ENCODE measurements around the gene LITAF.
"Not testable (repeated sequence)": the region's sequence is repeated elsewhere in the genome, so short reads cannot be mapped to it uniquely, and the experiment has no call there.

Gene LITAF

DNA sequence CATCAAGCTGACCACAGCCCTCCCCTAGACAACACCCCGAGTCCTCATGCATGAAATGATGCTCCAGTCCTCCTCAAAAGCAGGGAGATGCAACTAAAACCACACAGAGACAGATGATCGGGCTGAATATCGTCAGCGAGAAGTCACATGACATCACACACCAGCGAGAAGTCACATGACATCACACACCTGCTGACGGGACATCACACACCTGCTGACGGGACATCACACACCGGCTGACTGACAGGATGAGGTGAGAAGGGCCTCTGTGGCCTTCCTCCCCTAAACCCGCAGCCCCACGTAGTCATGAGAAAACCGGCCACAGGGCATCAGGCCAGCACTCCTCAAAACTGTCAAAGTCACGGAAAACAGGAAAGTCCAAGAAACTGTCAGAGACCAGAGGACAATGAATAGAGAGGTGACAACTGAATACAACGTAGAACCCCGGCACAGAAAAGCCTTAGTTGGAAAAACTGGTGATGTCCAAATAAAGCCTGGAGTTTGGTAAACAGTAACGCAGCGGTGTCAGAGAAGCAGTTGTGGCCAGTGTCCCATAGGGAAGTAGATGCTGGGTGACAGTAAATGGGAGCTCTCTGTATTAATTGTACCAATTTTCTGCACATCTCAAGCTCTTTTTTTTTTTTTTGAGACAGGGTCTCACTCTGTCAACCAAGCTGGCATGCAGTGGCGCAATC, 14.3 kb downstream of the LITAF start:
- DNase-seq (ENCODE audit: low spot score) = no peak

- DNase-seq (ENCODE audit: low spot score) = no peak
Measured at GRCh38 chr16:11571549-11571948, 15.2 kb downstream of the LITAF start.

- DNase-seq (ENCODE audit: low spot score) = no peak
Measured at GRCh38 chr16:11570806-11571205, 15.9 kb downstream of the LITAF start.

DNA sequence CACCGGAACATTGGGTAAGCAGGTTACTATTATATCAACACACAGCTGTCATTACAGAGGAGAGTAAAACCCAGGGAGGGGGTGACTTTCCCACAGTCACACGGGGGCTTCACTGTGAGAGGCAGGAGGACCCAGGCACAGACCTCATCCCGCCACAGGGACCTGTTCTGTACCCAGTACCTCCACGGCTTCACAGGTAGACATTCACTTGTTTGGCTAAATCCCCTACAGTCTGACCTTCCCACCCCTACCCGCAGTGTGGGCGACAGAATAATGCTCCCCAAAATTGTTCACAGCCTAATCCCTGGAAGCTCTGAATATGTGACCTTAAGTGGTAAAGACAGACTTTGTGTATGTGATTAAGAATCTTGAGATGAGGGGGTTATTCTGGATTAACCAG, 16.5 kb downstream of the LITAF start:
- DNase-seq (ENCODE audit: low spot score) = no peak

DNA sequence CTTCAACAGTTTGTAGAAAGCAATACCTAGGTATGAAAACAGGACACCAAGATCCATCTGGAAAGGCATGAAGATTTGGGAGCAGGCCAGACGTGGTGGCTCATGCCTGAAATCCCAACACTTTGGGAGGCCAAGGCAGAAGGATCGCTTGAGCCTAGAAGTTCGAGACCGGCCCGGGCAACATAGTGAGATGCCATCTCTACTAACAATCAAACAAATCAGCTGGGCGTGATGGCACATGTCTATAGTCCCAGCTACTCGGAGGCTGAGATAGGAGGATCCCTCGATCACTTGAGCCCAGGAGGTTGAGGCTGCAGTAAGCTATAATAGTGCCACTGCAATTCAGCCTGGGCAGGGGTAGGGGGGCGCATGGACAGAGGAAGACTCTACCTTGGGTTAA, 20.3 kb downstream of the LITAF start:
- no peak for DNase-seq (ENCODE audit: low spot score)

GRCh38 chr16:11565665-11566064, 21.1 kb downstream of the LITAF start:
- DNase-seq (ENCODE audit: low spot score) = no peak

GRCh38 chr16:11564046-11564926, 22.4 kb downstream of the LITAF start:
- DNase-seq (ENCODE audit: low spot score) = no peak

GRCh38 chr16:11563493-11564040, 23.2 kb downstream of the LITAF start:
- no peak for DNase-seq (ENCODE audit: low spot score)

- no peak for DNase-seq (ENCODE audit: low spot score)
Measured at GRCh38 chr16:11562941-11563340, 23.8 kb downstream of the LITAF start.

DNA sequence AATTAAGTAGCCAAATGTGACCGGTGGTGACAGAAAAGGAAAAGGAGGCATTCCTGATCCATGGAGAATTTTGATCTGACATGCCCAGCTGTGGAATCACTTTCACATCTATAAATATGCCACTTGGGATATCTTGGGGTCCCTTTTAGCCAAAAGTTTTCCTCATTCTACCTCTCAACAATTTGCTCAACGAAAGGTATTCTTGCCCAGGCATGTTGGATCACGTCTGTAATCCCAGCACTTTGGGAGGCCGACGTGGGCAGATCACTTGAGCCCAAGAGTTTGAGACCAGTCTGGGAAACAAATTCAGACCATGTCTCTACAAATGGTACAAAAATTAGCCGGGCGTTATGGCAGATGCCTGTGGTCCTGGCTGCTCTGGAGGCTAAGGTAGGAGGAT, 24.3 kb downstream of the LITAF start:
- no peak for DNase-seq (ENCODE audit: low spot score)

DNA sequence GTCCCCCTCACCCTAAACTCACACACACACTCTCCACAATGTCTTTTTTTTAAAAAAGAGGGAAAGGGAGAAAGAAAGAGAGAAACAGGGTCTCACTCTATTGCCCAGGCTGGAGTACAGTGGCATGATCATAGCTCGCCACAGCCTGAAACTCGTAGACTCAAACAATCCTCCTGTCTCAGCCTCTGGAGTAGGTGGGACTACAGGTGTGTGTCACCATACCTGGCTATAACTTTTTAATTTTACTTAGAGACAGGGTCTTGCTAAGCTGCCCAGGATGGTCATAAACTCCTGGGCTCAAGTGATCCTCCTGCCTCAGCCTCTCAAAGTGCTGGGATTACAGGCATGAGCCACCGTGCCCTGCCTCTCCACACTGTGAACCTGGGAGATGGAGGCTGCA, 24.9 kb downstream of the LITAF start:
- DNase-seq (ENCODE audit: low spot score) = no peak

DNA sequence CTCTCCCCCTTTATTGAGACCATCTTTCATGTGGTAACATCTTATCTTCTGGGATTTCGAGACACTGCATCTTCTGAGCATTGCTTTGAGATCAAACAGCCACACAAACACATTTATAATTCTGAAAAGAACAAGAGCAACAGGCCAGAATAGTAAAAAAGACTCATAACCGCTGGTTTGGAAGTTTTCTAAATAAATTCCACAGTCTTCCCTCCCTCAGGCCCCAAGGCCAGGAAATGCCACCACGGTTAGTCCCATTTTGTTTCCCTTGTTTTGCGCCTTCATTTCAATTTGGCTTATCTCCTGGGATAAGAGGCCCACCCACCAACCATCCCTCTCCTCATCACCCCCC, 25.3 kb downstream of the LITAF start:
- DNase-seq (ENCODE audit: low spot score) = no peak

DNA sequence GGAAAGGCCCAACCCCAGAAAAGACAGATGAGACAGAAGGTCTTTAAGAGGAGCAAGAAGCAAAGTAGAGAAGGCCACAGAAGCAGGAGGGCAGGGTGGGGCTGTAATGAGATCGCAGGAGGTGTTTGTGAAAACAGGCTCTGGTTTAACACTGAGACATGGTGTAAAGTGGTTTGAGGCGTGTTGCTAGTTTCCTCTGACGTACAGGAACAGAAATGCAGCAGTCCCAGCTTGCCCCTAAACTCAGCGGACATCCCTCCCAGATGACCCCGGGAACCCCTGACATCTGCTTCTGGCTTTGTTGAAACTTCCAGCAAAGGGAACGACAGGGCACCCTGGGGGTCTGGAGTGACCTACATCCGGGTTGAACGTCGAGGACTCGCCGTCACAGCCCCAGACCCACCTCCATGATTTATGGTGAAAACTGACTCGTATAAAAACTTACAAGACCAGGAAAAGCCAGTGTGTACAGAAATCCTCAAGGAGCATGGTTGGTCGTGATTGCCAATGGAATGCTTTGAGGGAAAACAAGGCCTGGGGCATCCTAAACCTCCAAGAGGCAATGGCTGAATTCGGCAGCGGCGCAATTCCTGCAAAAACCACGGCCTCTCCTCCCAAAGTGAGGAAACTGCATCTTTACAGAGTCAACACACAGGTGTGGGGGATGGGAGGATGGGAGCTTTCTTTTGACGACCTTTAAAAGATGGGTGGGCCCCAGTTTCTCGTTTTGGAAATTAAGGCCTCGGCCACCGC, 25.8 kb downstream of the LITAF start:
- DNase-seq (ENCODE audit: low spot score) = no peak

GRCh38 chr16:11558308-11558823, 28.4 kb downstream of the LITAF start:
- not testable (repeated sequence) for DNase-seq (ENCODE audit: low spot score)

GRCh38 chr16:11557801-11558200, 28.9 kb downstream of the LITAF start:
- DNase-seq (ENCODE audit: low spot score) = peak; percentile 12

- no peak for DNase-seq (ENCODE audit: low spot score)
Measured at GRCh38 chr16:11556945-11557720, 29.6 kb downstream of the LITAF start.

DNA sequence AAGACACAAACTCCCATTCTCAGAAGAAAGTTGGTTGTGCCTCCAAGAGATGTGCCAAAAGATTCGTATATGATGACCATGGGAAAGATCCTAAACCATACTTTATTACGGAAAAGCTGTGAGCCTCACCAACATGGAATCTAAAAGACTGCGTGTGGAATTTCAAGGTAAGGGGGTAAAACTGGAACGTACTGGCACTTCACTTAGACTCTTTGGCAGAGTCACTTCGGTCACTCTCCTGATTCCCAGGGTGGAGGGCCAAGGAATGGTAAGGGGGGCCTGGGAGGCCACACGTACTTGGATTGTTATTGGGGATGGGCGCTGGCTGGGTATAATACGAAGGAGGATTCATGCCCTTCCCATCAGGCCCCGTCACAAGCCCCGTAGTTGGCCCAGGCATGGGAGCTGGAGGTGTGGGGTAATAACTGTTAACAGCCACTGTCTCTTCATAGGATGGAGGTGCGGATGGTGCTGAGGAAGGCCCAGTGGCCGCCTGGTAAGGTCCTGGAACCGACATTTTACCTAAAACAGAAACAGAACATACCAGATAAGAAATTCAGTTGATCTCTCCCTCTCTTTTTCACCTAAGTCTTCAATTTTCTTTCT, 30.4 kb downstream of the LITAF start:
- no peak for DNase-seq (ENCODE audit: low spot score)

DNA sequence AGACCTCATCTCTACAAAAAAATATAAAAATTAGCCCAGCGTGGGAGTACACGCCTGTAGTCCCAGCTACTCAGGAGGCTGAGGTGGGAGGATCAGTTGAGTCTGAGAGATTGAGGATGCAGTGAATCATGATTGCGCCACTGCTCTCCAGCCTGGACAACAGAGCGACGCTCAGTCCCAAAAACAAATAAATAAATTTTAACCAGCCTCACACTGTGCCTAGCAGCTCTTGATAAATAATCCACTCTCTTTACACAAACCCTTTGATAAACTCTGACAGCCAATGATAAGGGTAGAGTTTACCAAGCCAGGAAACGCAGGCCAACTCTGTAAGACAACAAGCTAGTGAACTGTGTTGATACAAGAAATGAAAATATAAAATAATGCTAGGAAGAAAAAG, 32.7 kb downstream of the LITAF start:
- no peak for DNase-seq (ENCODE audit: low spot score)

- no peak for DNase-seq (ENCODE audit: low spot score)
Measured at GRCh38 chr16:11553371-11553770, 33.3 kb downstream of the LITAF start.

GRCh38 chr16:11552440-11552839, 34.3 kb downstream of the LITAF start:
- DNase-seq (ENCODE audit: low spot score) = no peak

- DNase-seq (ENCODE audit: low spot score) = no peak
Measured at GRCh38 chr16:11551842-11552241, 34.9 kb downstream of the LITAF start.
